HTERT RPE-1 (cell line): ENCODE data around the gene NR2F2.

Experiments used
- in situ Hi-C: fragments of 300-500 bp; cut with MboI; formaldehyde crosslinking; loops from 4 replicates; pipeline ENCODE4 v1.14.3; 2020; ENCODE audit warnings: low sequenced_read_pairs

The NR2F2 gene

GRCh38 chr15:96341513-96342405 is 11.3 kb downstream of the NR2F2 start:
- in situ Hi-C loops, result no loop called here

- in situ Hi-C loops, result no loop called here
These were observed 12.1 kb downstream of the NR2F2 start for GRCh38 chr15:96342406-96343112.

- in situ Hi-C loops, result no loop called here
These were observed 12.9 kb downstream of the NR2F2 start for GRCh38 chr15:96343113-96344059.

- in situ Hi-C loops, result no loop called here
These were observed 13.7 kb downstream of the NR2F2 start for GRCh38 chr15:96344060-96344705.

- in situ Hi-C loops, result no loop called here
These were observed 14.4 kb downstream of the NR2F2 start for GRCh38 chr15:96344706-96345559.

GRCh38 chr15:96345560-96346399 is 15.3 kb downstream of the NR2F2 start:
- in situ Hi-C loops, result no loop called here

- in situ Hi-C loops, result no loop called here
These were observed 16.0 kb downstream of the NR2F2 start for GRCh38 chr15:96346409-96346970.

- in situ Hi-C loops, result no loop called here
These were observed 16.9 kb downstream of the NR2F2 start for GRCh38 chr15:96347181-96348111.

GRCh38 chr15:96348112-96349027 is 17.9 kb downstream of the NR2F2 start:
- in situ Hi-C loops, result no loop called here

- in situ Hi-C loops, result no loop called here
These were observed 18.7 kb downstream of the NR2F2 start for GRCh38 chr15:96349034-96349856.

GRCh38 chr15:96349857-96350720 is 19.6 kb downstream of the NR2F2 start:
- in situ Hi-C loops, result no loop called here

- in situ Hi-C loops, result no loop called here
These were observed 20.6 kb downstream of the NR2F2 start for GRCh38 chr15:96350934-96351724.

- in situ Hi-C loops, result no loop called here
These were observed 21.5 kb downstream of the NR2F2 start for GRCh38 chr15:96351761-96352603.
